Prostate gland (tissue), 2 donors: ENCODE results near the gene CBFA2T2. TPM values are rescaled to one million over a fixed set of nuclear protein-coding genes. Genes with fewer than 3 reads are reported as not detected.
"Not testable (repeated sequence)": the region's sequence is repeated elsewhere in the genome, so short reads cannot be mapped to it uniquely, and the experiment has no call there.

Source experiments
- DNase-seq: peaks from one replicate; pipeline ENCODE4 v3.0.0-alpha.2; 2019; ENCODE audit warnings: low spot score
- H3K27ac ChIP-seq, 2 donors: fragments of 200-600 bp; sonication (generic); 2 replicates each; pipeline ENCODE4 v1.5.1; 2017 to 2019
- H3K27me3 ChIP-seq: fragments of 200-600 bp; sonication (generic); replicated peaks from 2 replicates; pipeline ENCODE4 v1.5.1; 2019; ENCODE audit not compliant: insufficient read depth
- H3K36me3 ChIP-seq, 2 donors: fragments of 200-600 bp; sonication (generic); 1 replicate in 1 of 2; 2 replicates in 1 of 2; pipeline versions ENCODE4 v1.5.1 to v1.8.1; 2017 to 2019
- H3K4me1 ChIP-seq: fragments of 200-600 bp; sonication (generic); replicated peaks from 2 replicates; pipeline ENCODE4 v1.5.1; 2019
- H3K4me3 ChIP-seq, 2 donors: fragments of 200-600 bp; sonication (generic); 2 replicates each; pipeline ENCODE4 v1.5.1; 2017 to 2019
- H3K9me3 ChIP-seq: fragments of 200-600 bp; sonication (generic); 2 replicates; pipeline ENCODE4 v1.5.1; 2017
- CTCF ChIP-seq, 4 experiments: fragments of 200-600 bp in 2 of 4; fragments of 450-650 bp in 2 of 4; sonication (generic) in 2 of 4; IDR thresholded peaks; 1 replicate in 3 of 4; 2 replicates in 1 of 4; pipeline ENCODE4 v1.5.1; 2016 to 2019; ENCODE audit warnings: antibody characterized with exemption in 4 of 4, mild to moderate bottlenecking in 2 of 4, moderate library complexity in 2 of 4
- POLR2A ChIP-seq: fragments of 450-650 bp; IDR thresholded peaks from one replicate; pipeline ENCODE4 v1.6.1; 2016; ENCODE audit warnings: antibody characterized with exemption, mild to moderate bottlenecking
- POLR2AphosphoS5 ChIP-seq: sonication (generic); formaldehyde crosslinking; IDR thresholded peaks from one replicate; pipeline ENCODE4 v1.6.1; 2017; ENCODE audit warnings: antibody characterized with exemption
- WGBS: methylation state at CpG from one replicate; pipeline ENCODE4 v1.1.5; 2018; 5-methylcytosine and 5-hydroxymethylcytosine counted together
- intact Hi-C: fragments of 100-400 bp; cut with DNase I; formaldehyde crosslinking; loops from one replicate; pipeline ENCODE4 v1.14.2; 2022
- total RNA-seq, 2 donors: library from RNA; depleted of rRNA; stranded (reverse); fragments of >200 nt; gene quantifications; one replicate each; pipeline ENCODE4 v1.1.0, GENCODE V29; 2016

Gene CBFA2T2
- total RNA-seq, 2 donors from 2014 or later: 40.3 to 54.6 TPM

GRCh38 chr20:33583143-33583542, 93.2 kb downstream of the CBFA2T2 start:
- H3K36me3 ChIP-seq: no peaks in the 10 kb centered on the region
- no peak for TF ChIP-seq POLR2A
- no peak for TF ChIP-seq POLR2AphosphoS5
- no peak for TF ChIP-seq CTCF (IDR thresholded peaks at IDR 0.05)
- no peaks in the 10 kb centered on the region for H3K27me3 ChIP-seq
- 93% methylated on average over 2 of the region's 2 CpGs for WGBS
- intact Hi-C loops: no loop called here
- H3K9me3 ChIP-seq: no peaks in the 10 kb centered on the region
- H3K27ac ChIP-seq: no peak overlapping the region
- no peak for DNase-seq
- no peaks in the 10 kb centered on the region for H3K4me1 ChIP-seq
- no peak overlapping the region for H3K4me3 ChIP-seq

- H3K36me3 ChIP-seq: no peaks in the 10 kb centered on the region
- no peak for DNase-seq
- no peaks in the 10 kb centered on the region for H3K9me3 ChIP-seq
- H3K4me3 ChIP-seq: no peak overlapping the region
- H3K27me3 ChIP-seq: no peaks in the 10 kb centered on the region
- intact Hi-C loops: no loop called here
- H3K27ac ChIP-seq: no peak overlapping the region
- TF ChIP-seq CTCF (IDR thresholded peaks at IDR 0.05): no peak
- TF ChIP-seq POLR2A: no peak
- no peaks in the 10 kb centered on the region for H3K4me1 ChIP-seq
- 90% methylated on average over 3 of the region's 3 CpGs for WGBS
These were observed 95.1 kb downstream of the CBFA2T2 start for GRCh38 chr20:33584976-33585375.

- Histone ChIP-seq H3K4me3 (no peak overlapping the region), H3K4me1 (no peaks in the 10 kb centered on the region), H3K36me3 (no peaks in the 10 kb centered on the region), H3K27me3 (no peaks in the 10 kb centered on the region), H3K9me3 (no peaks in the 10 kb centered on the region), H3K27ac (no peak overlapping the region)
- 84% methylated on average over 4 of the region's 4 CpGs for WGBS
- intact Hi-C loops: no loop called here
- no peak for TF ChIP-seq POLR2A
- no peak for TF ChIP-seq POLR2AphosphoS5
- no peak for TF ChIP-seq CTCF (IDR thresholded peaks at IDR 0.05)
- DNase-seq: no peak
These were observed 95.5 kb downstream of the CBFA2T2 start for GRCh38 chr20:33585413-33585812.

- Histone ChIP-seq H3K36me3 (no peaks in the 10 kb centered on the region), H3K4me1 (no peaks in the 10 kb centered on the region), H3K27me3 (no peaks in the 10 kb centered on the region), H3K9me3 (no peaks in the 10 kb centered on the region), H3K27ac (no peak overlapping the region), H3K4me3 (no peak overlapping the region)
- no peak for TF ChIP-seq POLR2AphosphoS5
- no peak for TF ChIP-seq CTCF (IDR thresholded peaks at IDR 0.05)
- no peak for TF ChIP-seq POLR2A
- intact Hi-C loops: no loop called here
- DNase-seq: no peak
These were observed 99.2 kb downstream of the CBFA2T2 start for GRCh38 chr20:33589059-33589458.

GRCh38 chr20:33591901-33592300, 102.0 kb downstream of the CBFA2T2 start:
- WGBS: 88% methylated on average over 9 of the region's 9 CpGs
- H3K4me1 ChIP-seq, H3K4me3 ChIP-seq, H3K36me3 ChIP-seq, H3K27me3 ChIP-seq, DNase-seq, intact Hi-C loops, H3K9me3 ChIP-seq, H3K27ac ChIP-seq: not testable (repeated sequence)
